HepG2 (cell line): ENCODE measurements around the gene CPM.

Source experiments
- CEBPB ChIP-seq: IDR thresholded peaks from 2 replicates; pipeline ENCODE4 v1.6.1; 2011; ENCODE audit warnings: low read depth, low read length, improper control_type of control experiment, borderline replicate concordance
- NR2C2 ChIP-seq: sonication (generic); formaldehyde crosslinking; IDR thresholded peaks from 2 replicates; pipeline ENCODE4 v1.4.0; 2020; ENCODE audit warnings: missing genetic modification reagents, mild to moderate bottlenecking, moderate library complexity, borderline replicate concordance
- TAF15 ChIP-seq: fragments of 200-400 bp; formaldehyde crosslinking; IDR thresholded peaks from one replicate; pipeline ENCODE4 v1.6.1; 2018; ENCODE audit warnings: mild to moderate bottlenecking, low read depth, low read length; ENCODE audit not compliant: poor library complexity, severe bottlenecking
- TBP ChIP-seq: sonication (generic); formaldehyde crosslinking; IDR thresholded peaks from 2 replicates; pipeline ENCODE4 v1.5.0; 2020; ENCODE audit warnings: missing genetic modification reagents
- ZNF143 ChIP-seq: sonication (generic); formaldehyde crosslinking; IDR thresholded peaks from 2 replicates; pipeline ENCODE4 v1.4.0; 2020; ENCODE audit warnings: missing genetic modification reagents
- ZNF253 ChIP-seq: sonication (generic); formaldehyde crosslinking; IDR thresholded peaks from 2 replicates; pipeline ENCODE4 v1.8.0; 2022; ENCODE audit warnings: mild to moderate bottlenecking, missing genetic modification reagents, borderline replicate concordance
- ZZZ3 ChIP-seq: sonication (generic); formaldehyde crosslinking; IDR thresholded peaks from 2 replicates; pipeline ENCODE4 v1.4.0; 2020; ENCODE audit warnings: missing genetic modification reagents, mild to moderate bottlenecking, borderline replicate concordance
- TF ChIP-seq, protein P1 (sequence below): IDR thresholded peaks from 2 replicates; pipeline ENCODE4 v1.6.1; 2012; ENCODE audit warnings: inconsistent platforms
- TF ChIP-seq, protein P2 (sequence below): sonication (generic); formaldehyde crosslinking; IDR thresholded peaks from 2 replicates; pipeline ENCODE4 v1.4.0; 2020; ENCODE audit warnings: missing genetic modification reagents, mild to moderate bottlenecking, borderline replicate concordance

DNA sequence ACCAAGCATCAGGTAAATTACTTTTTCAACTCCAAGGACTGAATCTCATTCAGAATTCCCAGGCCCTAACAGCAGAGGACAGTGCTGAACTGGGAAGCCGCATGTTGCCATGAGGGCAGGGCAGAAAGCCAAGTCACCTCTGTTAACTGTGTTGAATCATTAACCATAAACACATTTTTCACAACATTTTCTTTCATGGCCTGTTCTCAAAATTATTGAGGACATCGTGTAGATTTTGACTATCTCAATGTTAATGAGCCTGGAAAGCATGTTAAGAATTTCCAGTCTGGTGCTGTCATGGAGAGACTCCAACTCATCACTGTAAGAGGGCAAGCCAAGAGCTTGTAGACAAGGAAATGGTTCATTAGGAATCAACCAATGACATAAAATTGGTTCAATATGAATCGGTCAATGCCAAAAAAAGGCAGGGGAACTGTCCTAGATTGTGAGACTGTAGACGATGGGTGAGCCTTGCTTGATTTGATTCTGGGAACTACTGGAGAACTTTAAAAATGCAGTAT, 33.7 kb downstream of the CPM start:
- TF ChIP-seq ZZZ3 = no peak
- no peak for TF ChIP-seq ZNF143 (CRISPR knock-in tag)
- no peak for TF ChIP-seq CEBPB
- TF ChIP-seq NR2C2 (CRISPR knock-in tag) = no peak
- TF ChIP-seq TAF15 = no peak
- TF ChIP-seq, protein P1, sequence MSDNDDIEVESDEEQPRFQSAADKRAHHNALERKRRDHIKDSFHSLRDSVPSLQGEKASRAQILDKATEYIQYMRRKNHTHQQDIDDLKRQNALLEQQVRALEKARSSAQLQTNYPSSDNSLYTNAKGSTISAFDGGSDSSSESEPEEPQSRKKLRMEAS = no peak
- TF ChIP-seq ZNF253 = no peak
- TF ChIP-seq, protein P2, sequence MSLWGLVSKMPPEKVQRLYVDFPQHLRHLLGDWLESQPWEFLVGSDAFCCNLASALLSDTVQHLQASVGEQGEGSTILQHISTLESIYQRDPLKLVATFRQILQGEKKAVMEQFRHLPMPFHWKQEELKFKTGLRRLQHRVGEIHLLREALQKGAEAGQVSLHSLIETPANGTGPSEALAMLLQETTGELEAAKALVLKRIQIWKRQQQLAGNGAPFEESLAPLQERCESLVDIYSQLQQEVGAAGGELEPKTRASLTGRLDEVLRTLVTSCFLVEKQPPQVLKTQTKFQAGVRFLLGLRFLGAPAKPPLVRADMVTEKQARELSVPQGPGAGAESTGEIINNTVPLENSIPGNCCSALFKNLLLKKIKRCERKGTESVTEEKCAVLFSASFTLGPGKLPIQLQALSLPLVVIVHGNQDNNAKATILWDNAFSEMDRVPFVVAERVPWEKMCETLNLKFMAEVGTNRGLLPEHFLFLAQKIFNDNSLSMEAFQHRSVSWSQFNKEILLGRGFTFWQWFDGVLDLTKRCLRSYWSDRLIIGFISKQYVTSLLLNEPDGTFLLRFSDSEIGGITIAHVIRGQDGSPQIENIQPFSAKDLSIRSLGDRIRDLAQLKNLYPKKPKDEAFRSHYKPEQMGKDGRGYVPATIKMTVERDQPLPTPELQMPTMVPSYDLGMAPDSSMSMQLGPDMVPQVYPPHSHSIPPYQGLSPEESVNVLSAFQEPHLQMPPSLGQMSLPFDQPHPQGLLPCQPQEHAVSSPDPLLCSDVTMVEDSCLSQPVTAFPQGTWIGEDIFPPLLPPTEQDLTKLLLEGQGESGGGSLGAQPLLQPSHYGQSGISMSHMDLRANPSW (CRISPR knock-in tag) = no peak
- TF ChIP-seq TBP (CRISPR knock-in tag) = no peak
